Measurements from ENCODE around the gene CXCL1.
"Not testable (repeated sequence)": the region's sequence is repeated elsewhere in the genome, so short reads cannot be mapped to it uniquely, and the experiment has no call there.

CXCL1 gene

GRCh38 chr4:73897380-73898136 is 28.4 kb downstream of the CXCL1 start:
- H3K4me3 ChIP-seq: no peak overlapping the region
- H3K27ac ChIP-seq: no peak overlapping the region
- no peak for DNase-seq (ENCODE audit: low spot score)
- no peak for TF ChIP-seq CTCF (IDR thresholded peaks at IDR 0.05)

- H3K27ac ChIP-seq; DNase-seq (ENCODE audit: low spot score); H3K4me3 ChIP-seq: not testable (repeated sequence)
Observed at GRCh38 chr4:73899338-73899737, 30.1 kb downstream of the CXCL1 start.

GRCh38 chr4:73901031-73901430 is 31.8 kb downstream of the CXCL1 start:
- no peak for DNase-seq (ENCODE audit: low spot score)
- no peak for TF ChIP-seq CTCF (IDR thresholded peaks at IDR 0.05)
- no peak overlapping the region for H3K27ac ChIP-seq
- no peak overlapping the region for H3K4me3 ChIP-seq

GRCh38 chr4:73902038-73902637 is 32.9 kb downstream of the CXCL1 start:
- no peak overlapping the region for H3K4me3 ChIP-seq
- no peak overlapping the region for H3K27ac ChIP-seq
- no peak for TF ChIP-seq CTCF (IDR thresholded peaks at IDR 0.05)
- DNase-seq (ENCODE audit: low spot score): no peak

GRCh38 chr4:73902817-73903547 is 33.8 kb downstream of the CXCL1 start:
- H3K4me3 ChIP-seq: no peak overlapping the region
- no peak for DNase-seq (ENCODE audit: low spot score)
- no peak for TF ChIP-seq CTCF (IDR thresholded peaks at IDR 0.05)
- no peak overlapping the region for H3K27ac ChIP-seq

GRCh38 chr4:73904491-73904890 is 35.3 kb downstream of the CXCL1 start:
- no peak for TF ChIP-seq CTCF (IDR thresholded peaks at IDR 0.05)
- Histone ChIP-seq H3K27ac (no peak overlapping the region), H3K4me3 (no peak overlapping the region)
- DNase-seq (ENCODE audit: low spot score): no peak

GRCh38 chr4:73908965-73909364 is 39.8 kb downstream of the CXCL1 start:
- TF ChIP-seq CTCF (IDR thresholded peaks at IDR 0.05): no peak
- no peak for DNase-seq (ENCODE audit: low spot score)
- Histone ChIP-seq H3K27ac (no peak overlapping the region), H3K4me3 (no peak overlapping the region)

All from coronary artery (tissue), 2 donors.